OCI-LY3 (cell line): ENCODE results near the gene CARD19.

Source experiments
- H2AFZ ChIP-seq: fragments of 200-600, 300-600 bp; shearing (Covaris generic); 2 replicates; pipeline ENCODE4 v1.6.0; 2014; ENCODE audit warnings: antibody characterized with exemption, low read depth, low read length
- H3K27ac ChIP-seq: fragments of 200-600, 300-600 bp; sonication (generic); 2 replicates; pipeline ENCODE4 v1.5.1; 2014; ENCODE audit warnings: mild to moderate bottlenecking, low read length, moderate library complexity, mixed read lengths
- H3K27me3 ChIP-seq: fragments of 200-600, 300-600 bp; sonication (generic); 2 replicates; pipeline ENCODE4 v1.6.1; 2014; ENCODE audit warnings: low read depth, low read length, mixed read lengths
- H3K36me3 ChIP-seq: fragments of 200-600, 300-600 bp; sonication (generic); replicated peaks from 2 replicates; pipeline ENCODE3; 2014; ENCODE audit warnings: low read depth, low read length, mixed read lengths
- H3K4me1 ChIP-seq: fragments of 300-600, 200-600 bp; sonication (generic); 2 replicates; pipeline ENCODE4 v1.6.1; 2014; ENCODE audit warnings: low read length, mixed read lengths
- H3K4me2 ChIP-seq: fragments of 200-600, 300-600 bp; sonication (generic); 2 replicates; pipeline ENCODE4 v1.6.1; 2014; ENCODE audit warnings: low read length, mixed read lengths
- H3K4me3 ChIP-seq: fragments of 300-600, 200-600 bp; sonication (generic); 2 replicates; pipeline ENCODE4 v1.5.1; 2014; ENCODE audit warnings: antibody characterized with exemption, mild to moderate bottlenecking, low read length, moderate library complexity
- H3K79me2 ChIP-seq: fragments of 300-600, 200-600 bp; shearing (Covaris generic); 2 replicates; pipeline ENCODE4 v1.6.1; 2014; ENCODE audit warnings: mild to moderate bottlenecking, low read length, mixed read lengths
- H3K9ac ChIP-seq: fragments of 300-600, 200-600 bp; shearing (Covaris generic); 2 replicates; pipeline ENCODE4 v1.6.0; 2014; ENCODE audit warnings: mild to moderate bottlenecking, low read length, moderate library complexity
- H3K9me3 ChIP-seq: fragments of 200-600, 300-600 bp; shearing (Covaris generic); 2 replicates; pipeline ENCODE4 v1.6.1; 2014; ENCODE audit warnings: low read length, mixed read lengths; ENCODE audit not compliant: insufficient read depth
- H4K20me1 ChIP-seq: fragments of 200-600, 300-600 bp; sonication (generic); 2 replicates; pipeline ENCODE4 v1.6.1; 2016; ENCODE audit warnings: low read length, mixed read lengths; ENCODE audit not compliant: insufficient read depth
- EZH2phosphoT487 ChIP-seq: fragments of 200-600 bp; shearing (Covaris generic); IDR thresholded peaks from 2 replicates; pipeline ENCODE4 v1.6.1; 2018; ENCODE audit warnings: antibody characterized with exemption, mixed run types, low read depth
- TF ChIP-seq, protein P1 (sequence below): fragments of 200-600, 300-600 bp; sonication (generic); IDR thresholded peaks from 2 replicates; pipeline ENCODE4 v1.5.1; 2014; ENCODE audit warnings: antibody characterized with exemption, low read length, low read depth

CARD19 gene

DNA sequence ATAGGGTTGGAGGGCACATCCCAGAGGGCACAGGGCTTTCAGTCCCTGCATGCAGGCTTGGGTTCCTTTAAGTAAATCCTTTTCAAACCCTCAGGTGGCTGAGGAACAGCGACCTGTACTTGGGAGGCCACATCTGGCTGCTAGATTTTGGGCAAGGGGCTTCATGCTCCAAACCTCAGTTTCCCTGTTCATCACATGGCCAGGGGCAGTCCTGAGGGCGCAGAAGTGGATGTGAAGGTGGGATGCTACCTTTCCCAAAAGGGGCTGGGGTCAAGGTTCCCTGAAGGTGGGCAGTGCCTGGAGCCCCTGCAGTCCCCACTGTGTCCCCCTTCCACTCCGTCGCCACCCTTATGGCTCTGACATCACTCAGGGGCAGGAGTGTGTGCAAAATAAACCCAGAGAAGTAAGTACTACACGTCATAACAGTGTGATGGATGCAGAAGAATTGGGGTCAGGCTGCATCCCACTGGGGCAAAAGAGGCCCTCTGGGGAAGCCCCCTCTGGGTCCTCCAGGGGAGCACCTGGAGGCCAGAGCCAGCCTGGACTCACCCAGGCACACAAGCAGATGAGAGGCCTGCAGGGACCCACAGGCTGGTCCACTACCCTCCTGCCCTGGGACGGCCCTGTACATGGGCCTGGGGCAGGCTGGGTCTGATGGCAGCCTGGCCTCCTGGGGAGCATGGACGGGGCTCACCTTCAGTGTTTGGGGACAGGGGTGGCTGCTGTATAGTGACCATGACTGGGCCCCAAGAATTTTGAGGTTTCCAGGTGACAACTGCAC is 1.9 kb upstream of the CARD19 start:
- Histone ChIP-seq H3K4me3 (peak overlapping the region; percentile 97), H3K79me2 (peaks cover 7% of the 10 kb centered on the region; the same call in 1 of the 2 replicates), H3K27me3 (no peaks in the 10 kb centered on the region), H3K9me3 (peaks cover 12% of the 10 kb centered on the region), H3K4me1 (peaks cover 55% of the 10 kb centered on the region), H3K4me2 (peak overlapping the region; percentile 100), H4K20me1 (no peaks in the 10 kb centered on the region), H3K9ac (peak overlapping the region; percentile 100; the same call in 1 of the 2 replicates), H3K27ac (peak overlapping the region; percentile 97), H3K36me3 (peaks cover 6% of the 10 kb centered on the region), H2AFZ (no peak overlapping the region)
- TF ChIP-seq, protein P1, sequence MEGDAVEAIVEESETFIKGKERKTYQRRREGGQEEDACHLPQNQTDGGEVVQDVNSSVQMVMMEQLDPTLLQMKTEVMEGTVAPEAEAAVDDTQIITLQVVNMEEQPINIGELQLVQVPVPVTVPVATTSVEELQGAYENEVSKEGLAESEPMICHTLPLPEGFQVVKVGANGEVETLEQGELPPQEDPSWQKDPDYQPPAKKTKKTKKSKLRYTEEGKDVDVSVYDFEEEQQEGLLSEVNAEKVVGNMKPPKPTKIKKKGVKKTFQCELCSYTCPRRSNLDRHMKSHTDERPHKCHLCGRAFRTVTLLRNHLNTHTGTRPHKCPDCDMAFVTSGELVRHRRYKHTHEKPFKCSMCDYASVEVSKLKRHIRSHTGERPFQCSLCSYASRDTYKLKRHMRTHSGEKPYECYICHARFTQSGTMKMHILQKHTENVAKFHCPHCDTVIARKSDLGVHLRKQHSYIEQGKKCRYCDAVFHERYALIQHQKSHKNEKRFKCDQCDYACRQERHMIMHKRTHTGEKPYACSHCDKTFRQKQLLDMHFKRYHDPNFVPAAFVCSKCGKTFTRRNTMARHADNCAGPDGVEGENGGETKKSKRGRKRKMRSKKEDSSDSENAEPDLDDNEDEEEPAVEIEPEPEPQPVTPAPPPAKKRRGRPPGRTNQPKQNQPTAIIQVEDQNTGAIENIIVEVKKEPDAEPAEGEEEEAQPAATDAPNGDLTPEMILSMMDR: no peak
- TF ChIP-seq EZH2phosphoT487: no peak

DNA sequence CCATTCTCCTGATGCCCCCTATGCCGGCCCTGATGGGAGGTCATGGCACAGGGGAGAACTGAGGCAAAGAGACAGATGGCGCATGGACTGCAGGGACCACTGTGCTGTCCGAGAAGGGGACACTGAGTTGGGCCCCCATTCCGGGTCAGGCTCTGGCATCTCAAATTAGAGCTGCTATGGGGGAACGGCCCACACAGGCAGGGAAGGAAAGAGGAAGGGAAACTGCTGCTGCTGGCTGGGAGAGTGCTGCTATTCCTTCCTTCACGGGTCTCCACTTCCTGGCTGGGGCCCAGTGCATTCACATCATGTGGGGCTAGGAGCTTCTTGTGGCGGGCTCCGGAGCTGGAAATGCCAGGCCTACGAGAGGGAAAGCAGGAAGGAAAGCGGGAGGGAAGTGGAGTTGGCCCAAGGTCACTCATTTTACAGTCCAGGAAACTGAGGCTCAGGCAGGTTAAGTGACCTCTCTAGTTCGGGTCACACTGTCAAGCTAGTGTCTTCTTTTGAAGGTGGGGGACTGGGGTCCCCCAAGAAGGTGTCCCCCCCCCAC is 1.3 kb upstream of the CARD19 start:
- Histone ChIP-seq H3K4me1 (peaks cover 55% of the 10 kb centered on the region), H3K36me3 (peaks cover 6% of the 10 kb centered on the region), H2AFZ (no peak overlapping the region), H3K79me2 (peaks cover 7% of the 10 kb centered on the region; the same call in 1 of the 2 replicates), H3K9me3 (peaks cover 12% of the 10 kb centered on the region), H3K9ac (peak overlapping the region; percentile 100), H3K4me2 (peak overlapping the region; percentile 100), H3K4me3 (peak overlapping the region; percentile 97), H3K27me3 (no peaks in the 10 kb centered on the region), H3K27ac (peak overlapping the region; percentile 97), H4K20me1 (no peaks in the 10 kb centered on the region)
- TF ChIP-seq, protein P1: no peak
- no peak for TF ChIP-seq EZH2phosphoT487

DNA sequence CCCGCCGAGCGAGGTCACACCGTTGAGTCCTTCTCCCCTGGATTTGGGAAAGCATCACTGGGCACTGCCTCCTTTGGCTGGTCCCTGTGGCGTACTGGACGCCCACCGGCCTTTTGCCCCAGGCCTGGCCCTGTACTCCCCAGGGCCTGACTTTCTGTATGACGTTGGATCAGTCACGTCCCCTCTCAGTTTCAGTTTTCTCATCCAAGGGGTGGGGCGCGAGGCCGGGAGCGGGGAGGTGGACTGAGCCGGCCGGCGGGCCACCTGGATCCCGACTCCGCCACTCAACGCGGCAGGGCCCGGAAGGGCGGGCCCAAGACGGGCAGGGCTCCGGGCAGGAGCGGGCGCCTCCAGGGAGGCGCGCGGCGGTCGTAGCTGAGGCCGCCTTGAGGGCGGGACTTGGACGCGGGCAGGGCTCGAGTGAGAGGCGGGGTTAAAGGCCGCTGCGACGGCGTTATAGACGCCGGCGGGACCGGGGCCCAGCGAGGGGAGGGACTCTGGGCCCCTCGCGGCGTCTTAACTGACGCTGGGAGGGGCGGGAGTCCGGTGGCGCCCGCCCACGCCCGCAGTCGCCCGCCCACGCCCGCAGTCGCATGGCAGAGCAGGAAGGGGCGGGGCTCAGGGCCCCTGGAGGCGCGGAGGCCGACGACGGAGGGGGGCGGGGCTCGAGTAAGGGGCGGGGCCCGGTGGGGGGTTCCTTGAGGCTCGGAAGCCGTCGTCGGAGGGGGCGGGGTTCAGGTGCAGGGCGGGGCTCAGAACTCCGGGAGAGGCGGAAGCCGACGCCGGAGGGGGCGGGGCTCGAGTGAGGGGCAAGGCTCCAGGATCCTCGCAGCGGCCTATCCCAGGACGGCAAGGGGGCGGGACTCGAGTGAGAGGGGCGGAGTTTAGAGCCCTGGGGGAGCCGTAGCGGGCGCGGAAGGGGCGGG is 549 bp upstream of the CARD19 start:
- Histone ChIP-seq H3K27ac (peak overlapping the region; percentile 97), H3K4me1 (peaks cover 55% of the 10 kb centered on the region), H2AFZ (no peak overlapping the region), H3K27me3 (no peaks in the 10 kb centered on the region), H3K36me3 (peaks cover 6% of the 10 kb centered on the region), H3K9ac (peak overlapping the region; percentile 100), H3K9me3 (peaks cover 12% of the 10 kb centered on the region), H4K20me1 (no peaks in the 10 kb centered on the region), H3K4me3 (peak overlapping the region; percentile 99), H3K79me2 (peaks cover 7% of the 10 kb centered on the region; the same call in 1 of the 2 replicates), H3K4me2 (peak overlapping the region; percentile 100)
- TF ChIP-seq EZH2phosphoT487: no peak
- TF ChIP-seq, protein P1: no peak
